H1 (cell line): ENCODE measurements around the gene CLEC2D. TPM values are rescaled to one million over a fixed set of nuclear protein-coding genes. Genes with fewer than 3 reads are reported as not detected.

Experiments used
- MAX ChIP-seq: IDR thresholded peaks from 2 replicates; pipeline ENCODE4 v1.6.1; 2012; ENCODE audit warnings: inconsistent platforms
- polyA plus RNA-seq, 7 experiments: library from polyadenylated mRNA; depleted of rRNA in 3 of 7; stranded (reverse) in 5 of 7; unstranded in 2 of 7; fragments of >200 nt in 5 of 7; fragments of 200-250 nt in 2 of 7; gene quantifications; 1 replicate in 5 of 7; 2 replicates in 1 of 7; 4 replicates in 1 of 7; pipeline versions ENCODE4 v1.2.1 to v1.2.3, GENCODE V29; 2011 to 2013; ENCODE audit warnings: missing spikeins in 2 of 7, mixed read lengths in 2 of 7
- total RNA-seq: library from RNA; stranded (reverse); fragmentation: NEBNext Ultra II Directional; extraction: Animal tissue kit (Norgen Biotek cat#: 25700); gene quantifications from 2 replicates; pipeline ENCODE4 v1.2.1, GENCODE V29; 2021
- TF ChIP-seq, protein P1 (sequence below), 3 experiments: IDR thresholded peaks; 1 replicate in 2 of 3; 2 replicates in 1 of 3; pipeline versions ENCODE4 v1.5.1 to v1.6.1; 2011; ENCODE audit warnings: low read length in 3 of 3, mild to moderate bottlenecking in 3 of 3, inconsistent platforms in 2 of 3, low read depth in 1 of 3, moderate library complexity in 1 of 3; ENCODE audit not compliant: insufficient read depth in 1 of 3; ENCODE audit errors: control extremely low read depth in 1 of 3

CLEC2D gene
- total and polyA plus RNA-seq, 2 of the 8 experiments (the other 6 are each of a cell fraction or from before 2014, with no cell fraction given), result 4.2 to 6.2 TPM

GRCh38 chr12:9650151-9650576 is 19.3 kb upstream of the CLEC2D start (continued):
- TF ChIP-seq, protein P1, sequence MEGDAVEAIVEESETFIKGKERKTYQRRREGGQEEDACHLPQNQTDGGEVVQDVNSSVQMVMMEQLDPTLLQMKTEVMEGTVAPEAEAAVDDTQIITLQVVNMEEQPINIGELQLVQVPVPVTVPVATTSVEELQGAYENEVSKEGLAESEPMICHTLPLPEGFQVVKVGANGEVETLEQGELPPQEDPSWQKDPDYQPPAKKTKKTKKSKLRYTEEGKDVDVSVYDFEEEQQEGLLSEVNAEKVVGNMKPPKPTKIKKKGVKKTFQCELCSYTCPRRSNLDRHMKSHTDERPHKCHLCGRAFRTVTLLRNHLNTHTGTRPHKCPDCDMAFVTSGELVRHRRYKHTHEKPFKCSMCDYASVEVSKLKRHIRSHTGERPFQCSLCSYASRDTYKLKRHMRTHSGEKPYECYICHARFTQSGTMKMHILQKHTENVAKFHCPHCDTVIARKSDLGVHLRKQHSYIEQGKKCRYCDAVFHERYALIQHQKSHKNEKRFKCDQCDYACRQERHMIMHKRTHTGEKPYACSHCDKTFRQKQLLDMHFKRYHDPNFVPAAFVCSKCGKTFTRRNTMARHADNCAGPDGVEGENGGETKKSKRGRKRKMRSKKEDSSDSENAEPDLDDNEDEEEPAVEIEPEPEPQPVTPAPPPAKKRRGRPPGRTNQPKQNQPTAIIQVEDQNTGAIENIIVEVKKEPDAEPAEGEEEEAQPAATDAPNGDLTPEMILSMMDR (IDR thresholded peaks at IDR 0.05; ENCODE audit: control extremely low read depth in 1 of 3, insufficient read depth in 1 of 3, low read depth in 1 of 3, low read length in 3 of 3), result no peak
- no peak for TF ChIP-seq MAX
